Fibroblast of lung (primary cell): Measurements from ENCODE around the gene LPIN1.

Source experiments
- EZH2 ChIP-seq: IDR thresholded peaks from 2 replicates; pipeline ENCODE4 v1.5.1; 2012; ENCODE audit warnings: low read length, control low read depth, mild to moderate bottlenecking; ENCODE audit errors: missing control alignments
- TF ChIP-seq, protein P1 (sequence below), 2 donors: IDR thresholded peaks in 1 of 2; conservative IDR thresholded peaks in 1 of 2; 1 replicate in 1 of 2; 2 replicates in 1 of 2; pipeline ENCODE4 v1.5.1; 2011 to 2012; ENCODE audit warnings: low read length in 2 of 2, control low read depth in 1 of 2, inconsistent platforms in 1 of 2, low read depth in 1 of 2, mild to moderate bottlenecking in 1 of 2

DNA sequence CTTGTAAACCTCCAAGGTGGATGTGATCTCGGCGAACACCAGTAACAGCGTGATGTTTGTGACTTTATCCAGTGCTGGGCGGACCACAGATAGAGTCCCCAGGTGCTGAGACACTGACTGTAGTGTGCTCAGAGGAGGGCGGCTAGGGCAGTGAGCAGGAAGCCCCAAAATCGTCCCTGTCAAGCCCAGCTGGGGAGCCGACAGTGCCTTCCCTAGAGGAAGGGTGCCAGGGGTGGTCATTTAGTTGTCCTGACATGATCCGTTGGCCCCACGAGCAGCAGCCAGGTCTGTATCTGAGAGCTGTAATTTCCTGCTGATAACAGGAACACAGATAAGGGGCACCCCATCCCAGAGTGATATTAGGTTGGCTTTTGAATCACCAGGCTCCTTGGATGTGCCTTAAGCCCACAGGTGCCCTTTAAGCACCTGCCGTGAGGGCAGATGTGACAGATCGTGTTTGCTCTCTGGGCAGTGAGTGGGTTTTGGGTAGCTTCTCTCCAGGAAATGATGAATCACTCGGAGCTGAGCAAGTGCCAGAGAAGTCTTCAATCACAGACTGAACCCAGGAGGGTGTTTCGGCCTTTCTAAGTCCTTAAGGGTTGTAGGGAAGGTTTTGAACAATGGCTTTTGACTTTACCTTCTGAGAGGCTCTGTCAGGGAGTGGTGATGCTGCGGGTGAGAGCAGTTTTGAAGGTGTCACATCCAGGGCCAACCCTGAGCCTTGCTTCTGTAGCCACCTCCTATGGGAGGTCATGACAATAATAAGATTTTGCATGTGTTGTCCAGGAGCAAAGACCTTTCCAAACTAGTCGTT lies 7.7 kb downstream of the LPIN1 start:
- TF ChIP-seq, protein P1, sequence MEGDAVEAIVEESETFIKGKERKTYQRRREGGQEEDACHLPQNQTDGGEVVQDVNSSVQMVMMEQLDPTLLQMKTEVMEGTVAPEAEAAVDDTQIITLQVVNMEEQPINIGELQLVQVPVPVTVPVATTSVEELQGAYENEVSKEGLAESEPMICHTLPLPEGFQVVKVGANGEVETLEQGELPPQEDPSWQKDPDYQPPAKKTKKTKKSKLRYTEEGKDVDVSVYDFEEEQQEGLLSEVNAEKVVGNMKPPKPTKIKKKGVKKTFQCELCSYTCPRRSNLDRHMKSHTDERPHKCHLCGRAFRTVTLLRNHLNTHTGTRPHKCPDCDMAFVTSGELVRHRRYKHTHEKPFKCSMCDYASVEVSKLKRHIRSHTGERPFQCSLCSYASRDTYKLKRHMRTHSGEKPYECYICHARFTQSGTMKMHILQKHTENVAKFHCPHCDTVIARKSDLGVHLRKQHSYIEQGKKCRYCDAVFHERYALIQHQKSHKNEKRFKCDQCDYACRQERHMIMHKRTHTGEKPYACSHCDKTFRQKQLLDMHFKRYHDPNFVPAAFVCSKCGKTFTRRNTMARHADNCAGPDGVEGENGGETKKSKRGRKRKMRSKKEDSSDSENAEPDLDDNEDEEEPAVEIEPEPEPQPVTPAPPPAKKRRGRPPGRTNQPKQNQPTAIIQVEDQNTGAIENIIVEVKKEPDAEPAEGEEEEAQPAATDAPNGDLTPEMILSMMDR (conservative IDR thresholded peaks at IDR 0.05 in 1 of 2, IDR thresholded peaks at IDR 0.05 in 1 of 2; ENCODE audit: low read depth in 1 of 2, low read length in 2 of 2), result no peak
- TF ChIP-seq EZH2, result no peak
